OCI-LY7 (cell line): ENCODE measurements around the gene FUT7. TPM values are rescaled to one million over a fixed set of nuclear protein-coding genes. Genes with fewer than 3 reads are reported as not detected.

Experiments used
- BruUV-seq: library from RNA; stranded (reverse); fragments of 400-500 nt; replicated peaks from 2 replicates; lab custom pipeline; 2021; lab: Mats Ljungman, UMichigan
- CTCF ChIA-PET: fragments of 300-600 bp; sonication (Branson Sonifier 250); formaldehyde crosslinking; loops from one replicate; lab custom pipeline; 2022; ENCODE audit warnings: antibody characterized with exemption; ENCODE audit not compliant: unreplicated experiment; lab: Charles Lee
- POLR2A ChIA-PET: fragments of 300-600 bp; sonication (Branson Sonifier 250); formaldehyde crosslinking; loops from one replicate; lab custom pipeline; 2022; ENCODE audit warnings: antibody characterized with exemption; lab: Charles Lee
- DNase-seq: peaks from one replicate; pipeline ENCODE4 v3.0.0-alpha.2; 2015; ENCODE audit warnings: low spot score
- H2AFZ ChIP-seq: fragments of 200-600 bp; sonication (generic), shearing (Covaris generic); 2 replicates; pipeline ENCODE4 v1.6.1; 2014; ENCODE audit warnings: mild to moderate bottlenecking, antibody characterized with exemption, low read length, moderate library complexity
- H3K27ac ChIP-seq: fragments of 200-600 bp; sonication (generic); 2 replicates; pipeline ENCODE4 v1.5.1; 2014; ENCODE audit warnings: mixed run types, low read depth, mild to moderate bottlenecking, moderate library complexity, low read length, inconsistent platforms; ENCODE audit not compliant: poor library complexity, severe bottlenecking
- H3K36me3 ChIP-seq: fragments of 200-600 bp; sonication (generic); 2 replicates; pipeline ENCODE4 v1.6.1; 2014; ENCODE audit warnings: mild to moderate bottlenecking, antibody characterized with exemption, low read length, moderate library complexity, mixed read lengths; ENCODE audit not compliant: insufficient read depth
- H3K4me1 ChIP-seq: fragments of 200-600 bp; sonication (generic); 2 replicates; pipeline ENCODE4 v1.5.1; 2014; ENCODE audit warnings: mild to moderate bottlenecking, low read length; ENCODE audit not compliant: insufficient read depth, poor library complexity, severe bottlenecking
- H3K4me2 ChIP-seq: fragments of 200-600 bp; sonication (generic); 2 replicates; pipeline ENCODE4 v1.6.1; 2014; ENCODE audit warnings: mild to moderate bottlenecking, low read length
- H3K4me3 ChIP-seq: fragments of 200-600 bp; sonication (generic); 2 replicates; pipeline ENCODE4 v1.5.1; 2014; ENCODE audit warnings: mild to moderate bottlenecking, low read depth, low read length; ENCODE audit not compliant: poor library complexity, severe bottlenecking
- H3K79me2 ChIP-seq: fragments of 200-600 bp; sonication (generic); 2 replicates; pipeline ENCODE4 v1.6.1; 2016; ENCODE audit warnings: low read depth, mild to moderate bottlenecking, low read length, moderate library complexity, mixed read lengths; ENCODE audit not compliant: insufficient read depth
- H3K9me2 ChIP-seq: fragments of 200-600 bp; sonication (generic); 2 replicates; pipeline ENCODE4 v1.6.1; 2016; ENCODE audit warnings: mild to moderate bottlenecking, low read length, mixed read lengths; ENCODE audit not compliant: insufficient read depth
- H3K9me3 ChIP-seq: fragments of 200-600 bp; sonication (generic); 2 replicates; pipeline ENCODE4 v1.6.1; 2014; ENCODE audit warnings: mild to moderate bottlenecking, mixed run types, low read length, mixed read lengths
- H4K20me1 ChIP-seq: fragments of 200-600 bp; sonication (generic); 2 replicates; pipeline ENCODE4 v1.6.1; 2014; ENCODE audit warnings: mild to moderate bottlenecking, antibody characterized with exemption, low read length, moderate library complexity, mixed read lengths; ENCODE audit not compliant: insufficient read depth
- EZH2phosphoT487 ChIP-seq: fragments of 200-600 bp; sonication (generic); IDR thresholded peaks from 2 replicates; pipeline ENCODE4 v1.6.1; 2018; ENCODE audit warnings: low read depth, borderline replicate concordance, mild to moderate bottlenecking, mixed run types, antibody characterized with exemption, low read length, moderate library complexity, mixed read lengths
- intact Hi-C: fragments of 100-400 bp; cut with micrococcal nuclease; formaldehyde crosslinking; loops from one replicate; pipeline ENCODE4 v1.10.0; 2022; ENCODE audit not compliant: unreplicated experiment
- total RNA-seq, 2 experiments: library from RNA; depleted of rRNA in 1 of 2; stranded (reverse); fragments of >200 nt in 1 of 2; shearing (Covaris generic) in 1 of 2; gene quantifications; 2 replicates each; pipeline ENCODE4 v1.2.3, GENCODE V29; 2014 to 2022
- TF ChIP-seq, protein P1 (sequence below): fragments of 200-600 bp; sonication (generic); conservative IDR thresholded peaks from 2 replicates; pipeline ENCODE4 v1.5.1; 2014; ENCODE audit warnings: mild to moderate bottlenecking, antibody characterized with exemption, low read length, moderate library complexity, mixed read lengths

FUT7 gene
- total RNA-seq, 2 experiments from 2014 or later, result 0.21 TPM; not detected in 1

DNA sequence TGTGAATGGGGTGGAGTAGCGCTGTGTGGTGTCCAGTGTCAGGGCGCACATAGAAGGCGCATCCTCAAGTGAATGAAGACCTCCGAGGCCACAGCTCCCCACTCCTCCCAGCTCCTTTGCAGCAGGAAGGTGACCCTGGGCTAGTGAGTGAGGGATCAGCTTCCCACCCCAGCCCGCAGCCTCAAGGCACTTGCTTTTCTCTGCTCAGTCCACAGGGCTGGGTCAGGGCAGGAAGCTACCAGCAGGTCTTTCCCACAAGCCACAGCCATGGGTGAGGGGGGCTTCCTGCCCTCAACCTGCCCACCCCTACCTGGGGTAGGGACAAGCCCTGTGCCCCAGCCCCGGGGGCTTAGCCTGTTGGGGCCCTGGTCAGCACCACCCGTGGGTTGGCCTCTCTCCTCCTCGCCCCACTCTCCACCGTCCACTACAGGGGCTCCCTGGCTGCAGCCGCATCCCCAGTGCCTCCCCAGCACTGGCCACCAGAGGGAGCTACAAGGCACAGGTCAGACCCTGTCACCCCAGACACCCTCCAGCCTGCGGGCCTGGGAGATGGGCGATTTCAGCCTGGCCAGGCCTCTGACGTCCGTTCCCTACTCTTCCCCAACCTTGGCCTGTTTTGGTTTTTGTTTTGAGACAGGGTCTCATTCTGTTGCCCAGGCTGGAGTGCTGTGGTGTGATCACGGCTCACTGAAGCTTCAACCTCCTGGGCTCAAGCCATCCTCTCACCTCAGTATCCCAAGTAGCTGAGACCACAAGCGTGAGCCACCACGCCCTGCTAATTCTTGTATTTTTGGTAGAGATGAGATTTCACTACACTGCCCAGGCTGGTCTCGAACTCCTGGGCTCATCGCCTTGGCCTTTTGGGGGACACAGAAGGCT is 2.6 kb downstream of the FUT7 start:
- no peaks in the 10 kb centered on the region for H3K9me2 ChIP-seq
- peak; percentile 78 for DNase-seq
- intact Hi-C loops, result loop anchor here (2.0 kb wide), 2 partner anchors 142 to 238 kb away; partner anchors contain the start of genes TMEM141 and TRAF2
- peaks cover 45% of the 10 kb centered on the region for H3K4me1 ChIP-seq
- no peaks in the 10 kb centered on the region for H3K79me2 ChIP-seq
- no peak overlapping the region for H2AFZ ChIP-seq
- peak overlapping the region; percentile 84 for H3K4me2 ChIP-seq
- no peaks in the 10 kb centered on the region for H4K20me1 ChIP-seq
- no peaks in the 10 kb centered on the region for H3K9me3 ChIP-seq
- TF ChIP-seq EZH2phosphoT487, result no peak
- TF ChIP-seq, protein P1, sequence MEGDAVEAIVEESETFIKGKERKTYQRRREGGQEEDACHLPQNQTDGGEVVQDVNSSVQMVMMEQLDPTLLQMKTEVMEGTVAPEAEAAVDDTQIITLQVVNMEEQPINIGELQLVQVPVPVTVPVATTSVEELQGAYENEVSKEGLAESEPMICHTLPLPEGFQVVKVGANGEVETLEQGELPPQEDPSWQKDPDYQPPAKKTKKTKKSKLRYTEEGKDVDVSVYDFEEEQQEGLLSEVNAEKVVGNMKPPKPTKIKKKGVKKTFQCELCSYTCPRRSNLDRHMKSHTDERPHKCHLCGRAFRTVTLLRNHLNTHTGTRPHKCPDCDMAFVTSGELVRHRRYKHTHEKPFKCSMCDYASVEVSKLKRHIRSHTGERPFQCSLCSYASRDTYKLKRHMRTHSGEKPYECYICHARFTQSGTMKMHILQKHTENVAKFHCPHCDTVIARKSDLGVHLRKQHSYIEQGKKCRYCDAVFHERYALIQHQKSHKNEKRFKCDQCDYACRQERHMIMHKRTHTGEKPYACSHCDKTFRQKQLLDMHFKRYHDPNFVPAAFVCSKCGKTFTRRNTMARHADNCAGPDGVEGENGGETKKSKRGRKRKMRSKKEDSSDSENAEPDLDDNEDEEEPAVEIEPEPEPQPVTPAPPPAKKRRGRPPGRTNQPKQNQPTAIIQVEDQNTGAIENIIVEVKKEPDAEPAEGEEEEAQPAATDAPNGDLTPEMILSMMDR, result peak; percentile 83
- POLR2A ChIA-PET, result interaction anchor here (1.7 to 2.1 kb wide), 2 partner anchors 29 to 40 kb away, joined by 4 read pairs; no protein-coding TSS in a partner anchor
- H3K36me3 ChIP-seq, result no peaks in the 10 kb centered on the region
- peak overlapping the region; percentile 65 for H3K4me3 ChIP-seq
- CTCF ChIA-PET, result interaction anchor here (0.6 to 2.2 kb wide), 11 partner anchors 10 to 239 kb away, joined by 3 to 6 read pairs (median 3); partner anchors contain the start of genes CCDC183 and TMEM141
- H3K27ac ChIP-seq, result no peak overlapping the region
- BruUV-seq, result no TSS peak

DNA sequence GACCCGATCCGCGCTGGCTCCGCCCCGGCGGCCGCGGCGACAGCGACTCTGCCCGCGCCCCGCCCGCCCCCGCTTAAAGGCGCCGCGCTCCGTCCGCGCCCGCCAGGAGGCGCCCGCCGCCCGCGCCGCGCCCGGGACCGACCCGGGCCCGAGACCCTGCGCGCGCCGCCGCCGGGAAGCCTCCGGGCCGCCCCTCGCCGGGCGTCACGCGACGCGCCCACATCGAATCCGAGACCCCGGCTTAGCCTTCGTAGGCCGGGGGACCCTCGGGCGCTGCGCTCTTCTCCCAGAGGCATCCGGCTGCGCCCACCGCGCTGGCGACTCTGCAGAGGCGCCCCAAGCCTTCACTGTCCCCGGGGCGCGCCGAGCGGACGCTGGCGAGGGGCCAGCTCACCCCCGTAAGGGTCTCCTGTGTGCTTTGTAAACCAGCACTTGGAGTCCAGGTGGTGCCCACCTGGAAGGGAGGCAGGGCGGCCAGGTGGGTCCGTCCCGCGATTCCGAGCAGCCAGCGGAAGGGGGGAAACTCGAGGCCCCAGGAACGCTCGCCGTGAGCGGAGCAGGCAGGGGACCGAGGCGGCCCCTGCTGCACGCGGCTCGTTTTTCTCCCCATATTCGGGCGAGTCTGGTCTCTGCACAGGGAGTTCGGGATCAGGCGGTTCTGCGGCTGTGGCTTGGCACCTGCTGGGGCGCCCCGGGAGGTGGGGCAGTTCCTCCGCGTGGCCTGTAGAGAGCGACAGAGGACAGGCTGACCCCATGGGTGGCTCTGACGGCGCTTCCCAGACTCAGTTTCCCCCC is 3.4 kb downstream of the FUT7 start:
- peak; percentile 77 for DNase-seq
- intact Hi-C loops, result loop anchor here (2.0 kb wide), 2 partner anchors 142 to 238 kb away; partner anchors contain the start of genes TMEM141 and TRAF2
- H3K4me2 ChIP-seq, result peak overlapping the region; percentile 84
- no TSS peak for BruUV-seq
- H3K4me3 ChIP-seq, result peak overlapping the region; percentile 65
- H2AFZ ChIP-seq, result peak overlapping the region; percentile 80; the same call in 1 of the 2 replicates
- CTCF ChIA-PET, result interaction anchor here (0.6 to 2.2 kb wide), 6 partner anchors 11 to 238 kb away, joined by 3 to 6 read pairs (median 3); partner anchors contain the start of gene TMEM141
- peak overlapping the region; percentile 8 for H3K27ac ChIP-seq
- no peaks in the 10 kb centered on the region for H3K9me2 ChIP-seq
- TF ChIP-seq EZH2phosphoT487, result no peak
- TF ChIP-seq, protein P1, result peak; percentile 62; the same call in 1 of the 2 replicates
- H3K36me3 ChIP-seq, result no peaks in the 10 kb centered on the region
- H3K9me3 ChIP-seq, result no peaks in the 10 kb centered on the region
- POLR2A ChIA-PET, result interaction anchor here (1.7 to 2.1 kb wide), 2 partner anchors 28 to 41 kb away, joined by 4 read pairs; no protein-coding TSS in a partner anchor
- peaks cover 46% of the 10 kb centered on the region for H3K4me1 ChIP-seq
- no peaks in the 10 kb centered on the region for H3K79me2 ChIP-seq
- no peaks in the 10 kb centered on the region for H4K20me1 ChIP-seq
